Mucosa of descending colon (tissue), 3 donors: ENCODE results near the gene FOXP1. TPM values are rescaled to one million over a fixed set of nuclear protein-coding genes. Genes with fewer than 3 reads are reported as not detected.

ENCODE experiments used
- ATAC-seq: fragments of 200-7000 bp; cut with Tn5 transposase; one replicate; pipeline ENCODE4 v1.9.1; 2020; ENCODE audit warnings: mild to moderate bottlenecking, moderate library complexity
- DNase-seq, 3 donors: peaks; one replicate each; pipeline ENCODE4 v3.0.0-alpha.2; 2020
- H3K36me3 ChIP-seq: fragments of 200-600 bp; one replicate; pipeline ENCODE4 v1.8.0; 2021; ENCODE audit warnings: low read depth, mild to moderate bottlenecking
- H3K4me1 ChIP-seq: fragments of 200-600 bp; one replicate; pipeline ENCODE4 v1.8.0; 2021; ENCODE audit warnings: low read depth, mild to moderate bottlenecking
- H3K4me3 ChIP-seq: fragments of 200-600 bp; one replicate; pipeline ENCODE4 v1.8.0; 2021; ENCODE audit warnings: mild to moderate bottlenecking
- H3K9me3 ChIP-seq: fragments of 200-600 bp; one replicate; pipeline ENCODE4 v1.8.0; 2021; ENCODE audit warnings: mild to moderate bottlenecking
- CTCF ChIP-seq: fragments of 200-600 bp; IDR thresholded peaks from one replicate; pipeline ENCODE4 v1.8.0; 2022; ENCODE audit warnings: antibody characterized with exemption, mild to moderate bottlenecking
- intact Hi-C, 2 donors: fragments of 100-400 bp; cut with DNase I in 1 of 2; cut with micrococcal nuclease in 1 of 2; formaldehyde crosslinking; loops; one replicate each; pipeline versions ENCODE4 v1.11.0 to v1.11.1; 2022; cut with DNase I, micrococcal nuclease
- total RNA-seq, 3 donors: library from RNA; stranded (reverse); fragmentation: NEBNext Ultra II Directional in 2 of 3; extraction: Animal tissue kit (Norgen Biotek cat#: 25700) in 2 of 3; gene quantifications; one replicate each; pipeline versions ENCODE4 v1.2.1 to v1.2.4, GENCODE V29; 2021 to 2023
- donor health status: DM: no; HTN: no; CAD: no; lungs with moderate emphysema.
- donor health status: DM: no; HTN: no; CAD: no.
- donor health status: DM: no; HTN: yes; CAD: no.

The FOXP1 gene
- total RNA-seq, 3 donors from 2014 or later, result 133 to 217 (median 214) TPM

- H3K4me1 ChIP-seq, result peaks cover 20% of the 10 kb centered on the region
- ATAC-seq, result no peak
- H3K36me3 ChIP-seq, result no peaks in the 10 kb centered on the region
- TF ChIP-seq CTCF, result no peak
- intact Hi-C loops, result loop anchor here in 1 of 2 donors (10.0 kb wide), 1 partner anchor 63 kb away; no protein-coding TSS in a partner anchor
- no peak for DNase-seq
- no peak overlapping the region for H3K4me3 ChIP-seq
- no peaks in the 10 kb centered on the region for H3K9me3 ChIP-seq
Observed at GRCh38 chr3:71067977-71068654, 515.4 kb downstream of the FOXP1 start.

GRCh38 chr3:71066849-71067261 is 516.7 kb downstream of the FOXP1 start:
- DNase-seq (peak in 1 of 3 donors; percentile 29), ATAC-seq (peak; percentile 19)
- Histone ChIP-seq H3K9me3 (no peaks in the 10 kb centered on the region), H3K4me1 (peaks cover 25% of the 10 kb centered on the region), H3K36me3 (no peaks in the 10 kb centered on the region), H3K4me3 (no peak overlapping the region)
- TF ChIP-seq CTCF, result no peak
- intact Hi-C loops, result loop anchor here in 1 of 2 donors (10.0 kb wide), 1 partner anchor 62 kb away; no protein-coding TSS in a partner anchor

GRCh38 chr3:71066356-71066755 is 517.2 kb downstream of the FOXP1 start:
- H3K9me3 ChIP-seq, result no peaks in the 10 kb centered on the region
- TF ChIP-seq CTCF, result no peak
- intact Hi-C loops, result loop anchor here in 1 of 2 donors (10.0 kb wide), 1 partner anchor 62 kb away; no protein-coding TSS in a partner anchor
- ATAC-seq, result peak; percentile 5
- DNase-seq, result peak in 2 of 3 donors; percentile 51 to 65
- peaks cover 29% of the 10 kb centered on the region for H3K4me1 ChIP-seq
- no peaks in the 10 kb centered on the region for H3K36me3 ChIP-seq
- H3K4me3 ChIP-seq, result no peak overlapping the region

GRCh38 chr3:71065764-71066013 is 517.8 kb downstream of the FOXP1 start:
- H3K36me3 ChIP-seq, result no peaks in the 10 kb centered on the region
- TF ChIP-seq CTCF, result no peak
- no peak for DNase-seq
- H3K4me3 ChIP-seq, result no peak overlapping the region
- ATAC-seq, result no peak
- H3K9me3 ChIP-seq, result no peaks in the 10 kb centered on the region
- intact Hi-C loops, result loop anchor here in 1 of 2 donors (10.0 kb wide), 1 partner anchor 61 kb away; no protein-coding TSS in a partner anchor
- peaks cover 31% of the 10 kb centered on the region for H3K4me1 ChIP-seq

- intact Hi-C loops, result loop anchor here in 1 of 2 donors (10.0 kb wide), 1 partner anchor 60 kb away; no protein-coding TSS in a partner anchor
- TF ChIP-seq CTCF, result no peak
- H3K36me3 ChIP-seq, result no peaks in the 10 kb centered on the region
- H3K9me3 ChIP-seq, result no peaks in the 10 kb centered on the region
- H3K4me3 ChIP-seq, result peak overlapping the region; percentile 46
- peak; percentile 58 for ATAC-seq
- DNase-seq, result peak; percentile 74 to 80 (median 80)
- peaks cover 30% of the 10 kb centered on the region for H3K4me1 ChIP-seq
Observed at GRCh38 chr3:71064956-71065763, 518.4 kb downstream of the FOXP1 start.
